Measurements from ENCODE around the gene S100A8. TPM values are rescaled to one million over a fixed set of nuclear protein-coding genes. Genes with fewer than 3 reads are reported as not detected.

Gene S100A8
- total and polyA plus RNA-seq, 2 donors (not counting 3 experiments of a cell fraction or from before 2014, with no cell fraction given) = not detected

GRCh38 chr1:153370146-153370545 is 20.7 kb downstream of the S100A8 start:
- CTCF ChIA-PET = no interaction called here
- FAIRE-seq = no peak
- no peaks in the 10 kb centered on the region for H3K9me1 ChIP-seq (replicated peaks; ENCODE audit: control insufficient read depth, extremely low read depth, insufficient read depth, low read length)

GRCh38 chr1:153368495-153368894 is 22.4 kb downstream of the S100A8 start:
- BruUV-seq (replicated peaks) = no TSS peak
- POLR2A ChIA-PET = no interaction called here
- intact Hi-C loops (cut with micrococcal nuclease) = no loop called here
- H3K36me3 ChIP-seq (ENCODE audit: control insufficient read depth in 2 of 2, extremely low read depth in 1 of 2, insufficient read depth in 2 of 2, low read length in 2 of 2) = no peaks in the 10 kb centered on the region
- TF ChIP-seq JUN (IDR thresholded peaks at IDR 0.05; ENCODE audit: borderline replicate concordance, insufficient read depth, insufficient read length, low read depth) = no peak
- TF ChIP-seq FOS (IDR thresholded peaks at IDR 0.05; ENCODE audit: borderline replicate concordance, insufficient read depth, low read length) = no peak
- TF ChIP-seq POLR2A (IDR thresholded peaks at IDR 0.05; ENCODE audit: low read depth, low read length) = no peak
- no peak for TF ChIP-seq MYC (IDR thresholded peaks at IDR 0.05; ENCODE audit: low read depth, low read length)
- TF ChIP-seq, protein P1, sequence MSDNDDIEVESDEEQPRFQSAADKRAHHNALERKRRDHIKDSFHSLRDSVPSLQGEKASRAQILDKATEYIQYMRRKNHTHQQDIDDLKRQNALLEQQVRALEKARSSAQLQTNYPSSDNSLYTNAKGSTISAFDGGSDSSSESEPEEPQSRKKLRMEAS (IDR thresholded peaks at IDR 0.05; ENCODE audit: insufficient read depth, insufficient read length) = no peak
- no peak for TF ChIP-seq EZH2 (IDR thresholded peaks at IDR 0.05; ENCODE audit: borderline replicate concordance, low read depth, low read length, severe bottlenecking)
- DNase-seq (ENCODE audit: low read depth, low spot score) = no peak
- no peak overlapping the region for H3K4me2 ChIP-seq (ENCODE audit: insufficient read depth, low read length)
- CTCF ChIA-PET = no interaction called here
- no peaks in the 10 kb centered on the region for H3K27me3 ChIP-seq (ENCODE audit: control insufficient read depth in 2 of 2, insufficient read depth in 2 of 2, low read length in 2 of 2)
- no peaks in the 10 kb centered on the region for H3K9me1 ChIP-seq (replicated peaks; ENCODE audit: control insufficient read depth, extremely low read depth, insufficient read depth, low read length)
- no peak overlapping the region for H3K4me3 ChIP-seq (replicated peaks in 1 of 3; ENCODE audit: insufficient read depth in 1 of 3, low read depth in 1 of 3, low read length in 3 of 3)
- H3K9me3 ChIP-seq (replicated peaks; ENCODE audit: control insufficient read depth, insufficient read depth, low read length) = no peaks in the 10 kb centered on the region
- no peak overlapping the region for H3K27ac ChIP-seq (ENCODE audit: insufficient read depth, low read depth, low read length)
- no peak for FAIRE-seq
- H3K79me2 ChIP-seq (ENCODE audit: control insufficient read depth, insufficient read depth, low read length) = no peaks in the 10 kb centered on the region
- no peak overlapping the region for H2AFZ ChIP-seq (ENCODE audit: low read depth, low read length)
- H4K20me1 ChIP-seq (replicated peaks; ENCODE audit: control insufficient read depth, extremely low read depth, insufficient read depth, low read length) = no peaks in the 10 kb centered on the region
- dilution Hi-C loops (cut with MboI; ENCODE audit: extremely low pct_ligation_motif_present, low sequenced_read_pairs) = no loop called here
- H3K9ac ChIP-seq (replicated peaks; ENCODE audit: extremely low read depth, insufficient read depth, low read length) = no peak overlapping the region
- H3K4me1 ChIP-seq (ENCODE audit: control insufficient read depth, extremely low read depth, insufficient read depth, low read length) = no peaks in the 10 kb centered on the region

More at GRCh38 chr1:153370146-153370545, 20.7 kb downstream of the S100A8 start:
- dilution Hi-C loops (cut with MboI; ENCODE audit: extremely low pct_ligation_motif_present, low sequenced_read_pairs) = no loop called here
- intact Hi-C loops (cut with micrococcal nuclease) = no loop called here
- H3K36me3 ChIP-seq (ENCODE audit: control insufficient read depth in 2 of 2, extremely low read depth in 1 of 2, insufficient read depth in 2 of 2, low read length in 2 of 2) = no peaks in the 10 kb centered on the region
- H3K4me3 ChIP-seq (replicated peaks in 1 of 3; ENCODE audit: insufficient read depth in 1 of 3, low read depth in 1 of 3, low read length in 3 of 3) = no peak overlapping the region
- no peak overlapping the region for H2AFZ ChIP-seq (ENCODE audit: low read depth, low read length)
- no peaks in the 10 kb centered on the region for H3K79me2 ChIP-seq (ENCODE audit: control insufficient read depth, insufficient read depth, low read length)
- H3K4me1 ChIP-seq (ENCODE audit: control insufficient read depth, extremely low read depth, insufficient read depth, low read length) = no peaks in the 10 kb centered on the region
- H3K9me3 ChIP-seq (replicated peaks; ENCODE audit: control insufficient read depth, insufficient read depth, low read length) = no peaks in the 10 kb centered on the region
- H4K20me1 ChIP-seq (replicated peaks; ENCODE audit: control insufficient read depth, extremely low read depth, insufficient read depth, low read length) = no peaks in the 10 kb centered on the region
- H3K27me3 ChIP-seq (ENCODE audit: control insufficient read depth in 2 of 2, insufficient read depth in 2 of 2, low read length in 2 of 2) = no peaks in the 10 kb centered on the region
- DNase-seq (ENCODE audit: low read depth, low spot score) = no peak
- no peak overlapping the region for H3K27ac ChIP-seq (ENCODE audit: insufficient read depth, low read depth, low read length)
- TF ChIP-seq MYC (IDR thresholded peaks at IDR 0.05; ENCODE audit: low read depth, low read length) = no peak
- TF ChIP-seq EZH2 (IDR thresholded peaks at IDR 0.05; ENCODE audit: borderline replicate concordance, low read depth, low read length, severe bottlenecking) = no peak
- no peak for TF ChIP-seq FOS (IDR thresholded peaks at IDR 0.05; ENCODE audit: borderline replicate concordance, insufficient read depth, low read length)
- no peak for TF ChIP-seq JUN (IDR thresholded peaks at IDR 0.05; ENCODE audit: borderline replicate concordance, insufficient read depth, insufficient read length, low read depth)
- TF ChIP-seq GATA2 (IDR thresholded peaks at IDR 0.05; ENCODE audit: insufficient read depth, insufficient read length, low read depth, low read length) = no peak
- TF ChIP-seq, protein P1 (IDR thresholded peaks at IDR 0.05; ENCODE audit: insufficient read depth, insufficient read length) = no peak
- no TSS peak for BruUV-seq (replicated peaks)
- H3K9ac ChIP-seq (replicated peaks; ENCODE audit: extremely low read depth, insufficient read depth, low read length) = no peak overlapping the region
- H3K4me2 ChIP-seq (ENCODE audit: insufficient read depth, low read length) = no peak overlapping the region
- POLR2A ChIA-PET = no interaction called here

Data from endothelial cell of umbilical vein (primary cell).